Esophagus squamous epithelium (tissue), 5 donors: ENCODE results near the gene HSPG2. TPM values are rescaled to one million over a fixed set of nuclear protein-coding genes. Genes with fewer than 3 reads are reported as not detected.

Experiments used
- DNase-seq: peaks from one replicate; lab custom pipeline; 2025; lab: John Stamatoyannopoulos, UW
- H3K27ac ChIP-seq, 4 donors: fragments of 200-600 bp; sonication (generic); one replicate each; pipeline ENCODE4 v1.5.1; 2016 to 2019; ENCODE audit warnings: mild to moderate bottlenecking in 1 of 4
- H3K27me3 ChIP-seq, 4 donors: fragments of 200-600 bp; sonication (generic); 1 replicate in 3 of 4; 2 replicates in 1 of 4; pipeline versions ENCODE4 v1.5.1 to v1.6.0; 2017 to 2021; ENCODE audit warnings: antibody characterized with exemption in 1 of 4
- H3K36me3 ChIP-seq, 3 donors: fragments of 200-600 bp; sonication (generic); one replicate each; pipeline ENCODE4 v1.5.1; 2016 to 2019
- H3K4me1 ChIP-seq, 3 donors: fragments of 200-600 bp; sonication (generic); one replicate each; pipeline ENCODE4 v1.5.1; 2017 to 2019
- H3K4me3 ChIP-seq, 4 donors: fragments of 200-600 bp; sonication (generic); 1 replicate in 3 of 4; 2 replicates in 1 of 4; pipeline ENCODE4 v1.5.1; 2016 to 2019; ENCODE audit warnings: mild to moderate bottlenecking in 2 of 4, moderate library complexity in 1 of 4
- H3K9me3 ChIP-seq, 3 donors: fragments of 200-600 bp; sonication (generic); one replicate each; pipeline ENCODE4 v1.5.1; 2016 to 2019
- CTCF ChIP-seq, 6 experiments: fragments of 450-650 bp in 4 of 6; fragments of 200-600 bp in 2 of 6; sonication (generic) in 2 of 6; IDR thresholded peaks; one replicate each; pipeline ENCODE4 v1.5.1; 2016 to 2019; ENCODE audit warnings: antibody characterized with exemption in 6 of 6, mild to moderate bottlenecking in 4 of 6, moderate library complexity in 4 of 6
- POLR2A ChIP-seq, 4 donors: fragments of 450-650 bp; IDR thresholded peaks; one replicate each; pipeline ENCODE4 v1.6.1; 2017; ENCODE audit warnings: antibody characterized with exemption in 4 of 4, mild to moderate bottlenecking in 4 of 4, moderate library complexity in 3 of 4
- WGBS, 2 donors: methylation state at CpG; one replicate each; pipeline ENCODE4 v1.1.5; 2018; 5-methylcytosine and 5-hydroxymethylcytosine counted together
- intact Hi-C: fragments of 100-400 bp; cut with DNase I; formaldehyde crosslinking; loops from one replicate; pipeline ENCODE4 v1.15.0; 2022
- total RNA-seq, 4 donors: library from RNA; depleted of rRNA; stranded (reverse); fragments of >200 nt; gene quantifications; one replicate each; pipeline ENCODE4 v1.1.0, GENCODE V29; 2016
- donor health status: DM: yes; HTN: yes; CAD: no.

HSPG2 gene
- total RNA-seq, 4 donors from 2014 or later: 44.9 to 107 (median 54.2) TPM

- intact Hi-C loops: no loop called here
- no peak overlapping the region for H3K4me3 ChIP-seq
- no peak for DNase-seq
- 49 to 61% methylated on average over 16 to 20 of the region's 26 CpGs for WGBS, 2 donors
- H3K27me3 ChIP-seq: no peaks in the 10 kb centered on the region
- TF ChIP-seq POLR2A (IDR thresholded peaks at IDR 0.05): no peak
- no peak for TF ChIP-seq CTCF (IDR thresholded peaks at IDR 0.05)
- peak overlapping the region; percentile 80 to 97 (median 90) for H3K27ac ChIP-seq
- no peaks in the 10 kb centered on the region for H3K9me3 ChIP-seq
- H3K4me1 ChIP-seq: peaks cover 48 to 100% (median 97%) of the 10 kb centered on the region in 3 donors
- no peaks in the 10 kb centered on the region for H3K36me3 ChIP-seq
Measured at GRCh38 chr1:21903638-21904453, 33.3 kb downstream of the HSPG2 start.

- DNase-seq: no peak
- Histone ChIP-seq H3K4me1 (peaks cover 41 to 100% (median 97%) of the 10 kb centered on the region in 3 donors), H3K9me3 (no peaks in the 10 kb centered on the region), H3K4me3 (no peak overlapping the region), H3K27me3 (no peaks in the 10 kb centered on the region), H3K36me3 (peaks cover 0 to 5% (median 0%) of the 10 kb centered on the region in 3 donors), H3K27ac (peak overlapping the region; percentile 64 to 97 (median 90))
- TF ChIP-seq POLR2A (IDR thresholded peaks at IDR 0.05) (no peak), CTCF (IDR thresholded peaks at IDR 0.05) (no peak)
- 60 to 70% methylated on average over 5 to 8 of the region's 20 CpGs for WGBS, 2 donors
- intact Hi-C loops: no loop called here
Measured at GRCh38 chr1:21902026-21903012, 34.8 kb downstream of the HSPG2 start.

GRCh38 chr1:21901473-21901847 lies 35.6 kb downstream of the HSPG2 start:
- no peak for TF ChIP-seq CTCF (IDR thresholded peaks at IDR 0.05)
- no peak for TF ChIP-seq POLR2A (IDR thresholded peaks at IDR 0.05)
- intact Hi-C loops: no loop called here

GRCh38 chr1:21900766-21901472 lies 36.2 kb downstream of the HSPG2 start:
- TF ChIP-seq CTCF (IDR thresholded peaks at IDR 0.05) (no peak), POLR2A (IDR thresholded peaks at IDR 0.05) (no peak)
- peaks cover 0 to 8% (median 0%) of the 10 kb centered on the region in 3 donors for H3K36me3 ChIP-seq
- intact Hi-C loops: no loop called here
- no peaks in the 10 kb centered on the region for H3K27me3 ChIP-seq
- peaks cover 46 to 100% (median 97%) of the 10 kb centered on the region in 3 donors for H3K4me1 ChIP-seq
- no peak for DNase-seq
- 68 to 72% methylated on average over 12 of the region's 13 CpGs for WGBS, 2 donors
- H3K9me3 ChIP-seq: no peaks in the 10 kb centered on the region
- no peak overlapping the region for H3K4me3 ChIP-seq
- H3K27ac ChIP-seq: peak overlapping the region; percentile 64 to 97 (median 90)

More at GRCh38 chr1:21901473-21901847, 35.6 kb downstream of the HSPG2 start:
- no peaks in the 10 kb centered on the region for H3K9me3 ChIP-seq
- DNase-seq: no peak
- peaks cover 0 to 5% (median 0%) of the 10 kb centered on the region in 3 donors for H3K36me3 ChIP-seq
- 45% methylated on average over 2 of the region's 5 CpGs; no CpG with 5 or more reads in 1 of the 2 donors for WGBS, 2 donors
- H3K27ac ChIP-seq: peak overlapping the region; percentile 64 to 97 (median 90)
- no peaks in the 10 kb centered on the region for H3K27me3 ChIP-seq
- H3K4me3 ChIP-seq: no peak overlapping the region
- H3K4me1 ChIP-seq: peaks cover 44 to 100% (median 97%) of the 10 kb centered on the region in 3 donors
